HepG2 (cell line): ENCODE results near the gene TNFRSF18. TPM values are rescaled to one million over a fixed set of nuclear protein-coding genes. Genes with fewer than 3 reads are reported as not detected.

Source experiments
- CAMTA2 ChIP-seq: sonication (generic); formaldehyde crosslinking; IDR thresholded peaks from 2 replicates; pipeline ENCODE4 v1.4.0; 2020; ENCODE audit warnings: mild to moderate bottlenecking, missing genetic modification reagents, borderline replicate concordance
- CENPT ChIP-seq: sonication (generic); formaldehyde crosslinking; IDR thresholded peaks from 2 replicates; pipeline ENCODE4 v1.8.0; 2022; ENCODE audit warnings: low read depth, mild to moderate bottlenecking, moderate library complexity, missing genetic modification reagents
- KIAA2018 ChIP-seq: sonication (generic); formaldehyde crosslinking; IDR thresholded peaks from 2 replicates; pipeline ENCODE4 v1.5.0; 2020; ENCODE audit warnings: mild to moderate bottlenecking, missing genetic modification reagents, borderline replicate concordance
- KLF11 ChIP-seq: IDR thresholded peaks from 2 replicates; pipeline ENCODE4 v1.6.1; 2016; ENCODE audit warnings: missing compliant biosample characterization
- SIN3A ChIP-seq: IDR thresholded peaks from 2 replicates; pipeline ENCODE4 v1.6.1; 2011; ENCODE audit warnings: low read depth, mild to moderate bottlenecking, control low read depth, low read length, borderline replicate concordance
- ZNF101 ChIP-seq: sonication (generic); formaldehyde crosslinking; IDR thresholded peaks from 2 replicates; pipeline ENCODE4 v1.4.0; 2020; ENCODE audit warnings: mild to moderate bottlenecking, low read depth, missing genetic modification reagents, borderline replicate concordance
- ZNF232 ChIP-seq: sonication (generic); formaldehyde crosslinking; IDR thresholded peaks from 2 replicates; pipeline ENCODE4 v1.4.0; 2020; ENCODE audit warnings: missing genetic modification reagents, borderline replicate concordance
- ZNF292 ChIP-seq: sonication (generic); formaldehyde crosslinking; IDR thresholded peaks from 2 replicates; pipeline ENCODE4 v1.8.1; 2022; ENCODE audit warnings: mild to moderate bottlenecking, low read depth, missing genetic modification reagents, borderline replicate concordance
- ZNF546 ChIP-seq: sonication (generic); formaldehyde crosslinking; conservative IDR thresholded peaks from 2 replicates; pipeline ENCODE4 v1.8.1; 2023; ENCODE audit warnings: mild to moderate bottlenecking, missing genetic modification reagents
- ZNF605 ChIP-seq: sonication (generic); formaldehyde crosslinking; IDR thresholded peaks from 2 replicates; pipeline ENCODE4 v1.8.0; 2022; ENCODE audit warnings: mild to moderate bottlenecking, missing genetic modification reagents
- polyA plus RNA-seq, 8 experiments: library from polyadenylated mRNA; depleted of rRNA in 3 of 8; stranded (reverse) in 7 of 8; unstranded in 1 of 8; fragments of >200 nt; fragmentation: Illumina TruSeq in 4 of 8; extraction: Trizol in 4 of 8; gene quantifications; 2 replicates each; pipeline versions ENCODE4 v1.2.1 to v1.2.3, GENCODE V29; 2011 to 2016; ENCODE audit warnings: low read depth in 4 of 8, missing spikeins in 1 of 8, mixed read lengths in 1 of 8; ENCODE audit not compliant: insufficient read depth in 1 of 8
- total RNA-seq, 5 experiments: library from RNA; depleted of rRNA; stranded (reverse); fragments of >200 nt; fragmentation: Illumina TruSeq; extraction: Trizol; gene quantifications; 2 replicates each; pipeline ENCODE4 v1.2.3, GENCODE V29; 2016; ENCODE audit warnings: low read depth in 1 of 5
- TF ChIP-seq, protein P1 (sequence below): sonication (generic); formaldehyde crosslinking; IDR thresholded peaks from 2 replicates; pipeline ENCODE4 v1.4.0; 2020; ENCODE audit warnings: missing genetic modification reagents
- TF ChIP-seq, protein P2 (sequence below): IDR thresholded peaks from 2 replicates; pipeline ENCODE4 v1.6.1; 2016
- TF ChIP-seq, protein P3 (sequence below): sonication (generic); formaldehyde crosslinking; IDR thresholded peaks from 2 replicates; pipeline ENCODE4 v1.4.0; 2020; ENCODE audit warnings: mild to moderate bottlenecking, missing genetic modification reagents
- TF ChIP-seq, protein P4 (sequence below): sonication (generic); formaldehyde crosslinking; IDR thresholded peaks from 2 replicates; pipeline ENCODE4 v1.9.0; 2021; ENCODE audit warnings: missing genetic modification reagents, mild to moderate bottlenecking, borderline replicate concordance

The TNFRSF18 gene
- total and polyA plus RNA-seq, 2 of the 13 experiments (the other 11 are each of a cell fraction or from before 2014, with no cell fraction given), result not detected

DNA sequence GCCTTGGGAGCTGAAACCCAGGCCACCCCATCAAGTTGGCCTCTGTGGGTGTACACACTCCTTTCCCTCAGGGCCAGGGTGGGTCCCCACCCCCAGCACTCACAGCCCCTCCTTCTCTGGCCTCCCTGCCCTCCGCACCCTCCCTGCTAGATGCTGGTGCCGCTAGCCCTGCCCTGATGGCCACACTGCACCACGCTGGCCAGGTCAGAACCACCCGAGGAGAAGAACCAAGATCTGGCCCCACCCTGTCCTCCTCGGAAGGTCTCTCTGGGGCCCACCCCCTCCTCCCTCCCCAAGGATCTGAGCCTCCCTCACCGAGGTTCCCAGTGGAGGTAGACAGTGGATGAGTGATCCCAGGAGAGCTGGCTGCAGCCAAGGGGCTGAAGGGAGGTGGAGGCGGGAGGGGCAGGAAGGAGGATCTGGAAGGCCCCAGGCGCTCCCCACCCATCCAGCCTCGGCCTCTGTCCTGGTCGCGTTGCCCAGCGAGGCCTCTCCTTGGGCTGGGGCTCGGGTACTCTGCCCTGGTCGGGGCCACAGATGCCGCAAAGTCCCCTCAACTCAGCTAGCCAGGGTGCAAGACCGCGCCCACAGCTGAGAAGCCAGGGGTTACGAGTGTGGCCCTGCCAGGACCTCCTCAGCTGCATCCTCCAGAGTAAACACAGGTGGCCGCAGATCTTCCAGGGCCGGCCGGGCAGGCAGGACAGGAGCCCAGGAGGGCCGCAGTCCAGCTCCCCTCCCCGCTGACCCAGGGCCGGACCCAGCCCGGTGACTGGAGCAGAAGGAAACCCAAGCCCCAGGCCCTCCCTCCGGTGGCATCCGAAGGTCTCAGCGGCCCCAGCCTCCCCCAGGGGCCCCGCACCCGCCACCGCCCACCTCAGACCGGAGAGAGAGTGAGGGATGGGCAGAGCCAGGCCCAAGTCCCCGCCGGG lies 30.8 kb upstream of the TNFRSF18 start (continued):
- no peak for TF ChIP-seq CENPT
- TF ChIP-seq KLF11, result no peak
- TF ChIP-seq KIAA2018 (CRISPR knock-in tag), result no peak
- TF ChIP-seq, protein P1, sequence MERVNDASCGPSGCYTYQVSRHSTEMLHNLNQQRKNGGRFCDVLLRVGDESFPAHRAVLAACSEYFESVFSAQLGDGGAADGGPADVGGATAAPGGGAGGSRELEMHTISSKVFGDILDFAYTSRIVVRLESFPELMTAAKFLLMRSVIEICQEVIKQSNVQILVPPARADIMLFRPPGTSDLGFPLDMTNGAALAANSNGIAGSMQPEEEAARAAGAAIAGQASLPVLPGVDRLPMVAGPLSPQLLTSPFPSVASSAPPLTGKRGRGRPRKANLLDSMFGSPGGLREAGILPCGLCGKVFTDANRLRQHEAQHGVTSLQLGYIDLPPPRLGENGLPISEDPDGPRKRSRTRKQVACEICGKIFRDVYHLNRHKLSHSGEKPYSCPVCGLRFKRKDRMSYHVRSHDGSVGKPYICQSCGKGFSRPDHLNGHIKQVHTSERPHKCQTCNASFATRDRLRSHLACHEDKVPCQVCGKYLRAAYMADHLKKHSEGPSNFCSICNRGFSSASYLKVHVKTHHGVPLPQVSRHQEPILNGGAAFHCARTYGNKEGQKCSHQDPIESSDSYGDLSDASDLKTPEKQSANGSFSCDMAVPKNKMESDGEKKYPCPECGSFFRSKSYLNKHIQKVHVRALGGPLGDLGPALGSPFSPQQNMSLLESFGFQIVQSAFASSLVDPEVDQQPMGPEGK (CRISPR knock-in tag), result peak; percentile 28
- TF ChIP-seq, protein P2, sequence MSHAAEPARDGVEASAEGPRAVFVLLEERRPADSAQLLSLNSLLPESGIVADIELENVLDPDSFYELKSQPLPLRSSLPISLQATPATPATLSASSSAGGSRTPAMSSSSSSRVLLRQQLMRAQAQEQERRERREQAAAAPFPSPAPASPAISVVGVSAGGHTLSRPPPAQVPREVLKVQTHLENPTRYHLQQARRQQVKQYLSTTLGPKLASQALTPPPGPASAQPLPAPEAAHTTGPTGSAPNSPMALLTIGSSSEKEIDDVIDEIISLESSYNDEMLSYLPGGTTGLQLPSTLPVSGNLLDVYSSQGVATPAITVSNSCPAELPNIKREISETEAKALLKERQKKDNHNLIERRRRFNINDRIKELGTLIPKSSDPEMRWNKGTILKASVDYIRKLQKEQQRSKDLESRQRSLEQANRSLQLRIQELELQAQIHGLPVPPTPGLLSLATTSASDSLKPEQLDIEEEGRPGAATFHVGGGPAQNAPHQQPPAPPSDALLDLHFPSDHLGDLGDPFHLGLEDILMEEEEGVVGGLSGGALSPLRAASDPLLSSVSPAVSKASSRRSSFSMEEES (CRISPR knock-in tag), result no peak
- no peak for TF ChIP-seq ZNF546 (CRISPR knock-in tag)
- 0 out of 2 replicates have a peak, but pooled peaks have one; percentile 9 for TF ChIP-seq ZNF292 (CRISPR knock-in tag)
- peak; percentile 74; the same call in 1 of the 2 replicates for TF ChIP-seq CAMTA2
- TF ChIP-seq ZNF232 (CRISPR knock-in tag), result no peak
- TF ChIP-seq SIN3A, result no peak
- TF ChIP-seq, protein P3, sequence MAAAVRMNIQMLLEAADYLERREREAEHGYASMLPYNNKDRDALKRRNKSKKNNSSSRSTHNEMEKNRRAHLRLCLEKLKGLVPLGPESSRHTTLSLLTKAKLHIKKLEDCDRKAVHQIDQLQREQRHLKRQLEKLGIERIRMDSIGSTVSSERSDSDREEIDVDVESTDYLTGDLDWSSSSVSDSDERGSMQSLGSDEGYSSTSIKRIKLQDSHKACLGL (CRISPR knock-in tag), result peak; percentile 13; the same call in 1 of the 2 replicates
- TF ChIP-seq, protein P4, sequence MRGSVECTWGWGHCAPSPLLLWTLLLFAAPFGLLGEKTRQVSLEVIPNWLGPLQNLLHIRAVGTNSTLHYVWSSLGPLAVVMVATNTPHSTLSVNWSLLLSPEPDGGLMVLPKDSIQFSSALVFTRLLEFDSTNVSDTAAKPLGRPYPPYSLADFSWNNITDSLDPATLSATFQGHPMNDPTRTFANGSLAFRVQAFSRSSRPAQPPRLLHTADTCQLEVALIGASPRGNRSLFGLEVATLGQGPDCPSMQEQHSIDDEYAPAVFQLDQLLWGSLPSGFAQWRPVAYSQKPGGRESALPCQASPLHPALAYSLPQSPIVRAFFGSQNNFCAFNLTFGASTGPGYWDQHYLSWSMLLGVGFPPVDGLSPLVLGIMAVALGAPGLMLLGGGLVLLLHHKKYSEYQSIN (CRISPR knock-in tag), result no peak
- no peak for TF ChIP-seq ZNF101 (CRISPR knock-in tag)
- TF ChIP-seq ZNF605 (CRISPR knock-in tag), result no peak
